Stimulated activated CD4-positive, alpha-beta T cell treated with anti-CD3 and anti-CD28 coated beads, Interleukin-1b, Interleukin-23, amount 100 ng/mL, for 48 hours (primary cell): ENCODE measurements around the gene PRKG1.
"Not testable (repeated sequence)": the region's sequence is repeated elsewhere in the genome, so short reads cannot be mapped to it uniquely, and the experiment has no call there.

Source experiments
- DNase-seq: peaks from one replicate; pipeline ENCODE4 v3.0.0-alpha.2; 2020

PRKG1 gene

GRCh38 chr10:51528527-51528926, 454.2 kb downstream of the PRKG1 start:
- DNase-seq, result no peak

GRCh38 chr10:51530541-51530940, 456.3 kb downstream of the PRKG1 start:
- DNase-seq, result no peak

DNA sequence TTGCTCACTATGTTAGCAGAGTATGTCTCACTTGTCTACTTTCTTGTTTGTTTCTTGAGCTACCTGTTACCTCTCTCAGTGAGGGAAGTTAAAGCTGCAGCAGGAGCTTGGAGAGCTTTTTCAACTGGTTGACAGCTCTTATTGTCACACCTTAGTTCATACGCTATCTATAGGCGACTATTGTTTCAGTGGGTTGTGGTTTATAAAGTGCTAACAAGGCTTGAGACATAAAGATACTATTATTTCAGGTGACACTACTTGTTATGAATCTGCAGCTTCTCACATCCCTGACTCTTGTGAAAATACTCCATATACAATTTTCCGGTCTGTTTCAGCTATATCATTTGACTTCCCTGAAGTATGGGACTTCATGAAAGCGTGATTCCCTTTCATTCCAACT, 457.8 kb downstream of the PRKG1 start:
- DNase-seq, result no peak

DNA sequence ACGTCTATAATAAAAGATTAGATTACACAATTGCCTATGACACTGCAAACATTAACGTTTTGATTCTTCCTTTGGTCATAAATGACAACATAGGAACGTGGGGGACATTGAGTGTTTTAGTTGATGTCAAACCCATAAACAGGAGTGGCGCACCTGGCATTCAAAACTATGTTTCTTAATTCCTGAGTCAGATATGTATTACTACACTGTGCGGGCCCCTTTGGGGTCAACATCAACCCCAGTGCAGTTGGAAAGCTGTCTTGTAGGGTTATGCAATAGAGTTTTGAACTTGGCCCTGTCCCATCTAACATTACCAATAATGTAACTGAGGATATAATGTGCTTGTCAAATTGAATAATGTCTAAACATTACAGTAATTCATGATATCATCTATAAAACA, 468.6 kb downstream of the PRKG1 start:
- no peak for DNase-seq

GRCh38 chr10:51544933-51545332, 470.6 kb downstream of the PRKG1 start:
- DNase-seq, result no peak

GRCh38 chr10:51547941-51548340, 473.7 kb downstream of the PRKG1 start:
- DNase-seq, result no peak

- no peak for DNase-seq
Measured at GRCh38 chr10:51552879-51553278, 478.6 kb downstream of the PRKG1 start.

GRCh38 chr10:51564896-51565510, 490.7 kb downstream of the PRKG1 start:
- DNase-seq, result no peak

DNA sequence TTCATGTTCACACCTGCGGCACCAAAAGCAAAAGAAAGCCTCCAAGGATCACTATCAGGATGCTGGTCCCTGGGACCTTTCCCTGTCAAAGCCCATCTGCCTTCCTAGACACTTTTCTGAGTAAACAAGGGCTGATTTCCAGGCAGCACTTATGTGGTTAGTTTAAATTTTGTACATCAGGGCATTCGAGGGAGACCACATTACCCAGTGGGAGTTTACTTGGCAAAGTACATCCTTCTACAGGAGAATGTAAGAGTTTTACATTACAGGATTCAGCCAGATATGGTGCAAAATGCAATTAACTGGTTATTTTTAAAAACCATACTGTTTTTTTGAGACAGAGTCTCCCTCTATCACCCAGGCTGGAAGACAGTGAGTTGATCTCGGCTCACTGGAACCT, 493.0 kb downstream of the PRKG1 start:
- DNase-seq, result no peak

- DNase-seq, result no peak
Measured at GRCh38 chr10:51569467-51569866, 495.2 kb downstream of the PRKG1 start.

DNA sequence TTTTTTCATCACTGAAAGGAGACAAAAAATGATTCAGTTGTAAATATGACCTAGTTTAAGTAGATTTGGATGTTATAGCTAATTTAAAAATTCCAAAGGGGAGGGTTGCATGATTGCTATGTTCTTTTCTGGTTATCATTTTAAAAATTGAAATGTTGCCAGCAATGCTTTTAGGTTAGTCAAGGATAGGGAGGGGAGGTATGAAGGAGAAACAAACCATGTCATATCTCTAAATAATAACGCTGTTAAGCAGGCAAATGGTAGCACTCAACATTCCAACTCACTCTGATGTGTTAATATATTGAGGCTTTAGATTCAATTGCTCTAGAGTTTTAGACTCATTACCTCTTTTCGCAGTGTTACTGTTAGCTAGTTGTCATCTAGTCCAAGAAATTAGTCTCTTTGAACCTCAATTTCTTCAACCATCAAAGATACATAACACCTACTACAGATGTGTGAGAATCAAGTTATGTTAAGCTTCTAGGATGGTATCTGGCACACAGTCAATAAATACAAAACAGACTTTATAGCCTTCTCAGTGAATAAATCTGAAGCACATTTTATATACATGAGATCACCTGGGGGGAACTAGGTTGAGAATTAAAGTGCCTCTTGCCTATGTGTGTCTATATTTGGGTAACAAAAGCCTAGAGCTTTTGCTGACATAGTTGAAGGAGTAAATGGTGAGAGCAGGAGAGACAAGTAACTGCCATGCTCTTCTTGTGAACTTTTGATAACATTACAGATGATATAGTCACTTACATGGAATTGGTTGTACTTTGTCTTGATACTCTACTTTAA, 500.2 kb downstream of the PRKG1 start:
- no peak for DNase-seq

GRCh38 chr10:51581196-51581595, 506.9 kb downstream of the PRKG1 start:
- DNase-seq, result not testable (repeated sequence)

DNA sequence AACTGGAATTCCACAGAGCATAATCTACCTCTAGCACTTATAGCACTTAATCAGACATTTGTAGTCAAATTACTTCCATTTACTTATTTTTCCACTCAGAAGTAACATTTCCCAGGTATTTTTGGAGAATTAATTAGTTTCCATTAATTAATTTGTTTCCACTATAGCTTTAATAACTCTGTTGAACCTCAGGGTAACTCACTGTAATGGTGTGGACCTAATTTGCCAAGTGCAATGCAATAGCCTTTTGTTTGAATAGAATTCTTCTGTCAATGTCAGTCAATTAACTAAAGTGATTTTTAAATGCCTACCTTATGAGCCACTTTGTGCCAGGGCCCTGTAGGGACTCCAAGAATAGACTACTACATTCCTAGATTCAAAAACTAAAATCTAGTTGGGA, 509.7 kb downstream of the PRKG1 start:
- DNase-seq, result no peak

DNA sequence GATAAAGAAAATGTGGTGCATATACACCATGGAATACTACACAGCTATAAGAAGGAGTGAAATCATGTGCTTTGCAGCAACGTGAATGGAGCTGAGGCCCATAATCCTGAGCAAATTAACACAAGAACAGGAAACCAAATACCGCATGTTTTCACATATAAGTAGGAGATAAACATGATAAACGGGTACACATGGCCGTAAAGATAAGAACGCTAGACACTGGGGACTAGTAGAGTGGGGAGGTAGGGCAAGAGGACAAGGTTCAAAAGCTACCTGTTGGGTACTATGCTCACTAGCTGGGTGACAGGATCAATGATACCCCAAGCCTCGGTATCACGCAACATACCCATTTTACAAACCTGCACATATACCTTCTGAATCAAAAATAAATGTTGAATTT, 511.5 kb downstream of the PRKG1 start:
- DNase-seq, result no peak

- no peak for DNase-seq
Measured at GRCh38 chr10:51588984-51589383, 514.7 kb downstream of the PRKG1 start.

- DNase-seq, result no peak
Measured at GRCh38 chr10:51590818-51591217, 516.5 kb downstream of the PRKG1 start.

- DNase-seq, result no peak
Measured at GRCh38 chr10:51596695-51597094, 522.4 kb downstream of the PRKG1 start.

- no peak for DNase-seq
Measured at GRCh38 chr10:51599647-51600046, 525.4 kb downstream of the PRKG1 start.

DNA sequence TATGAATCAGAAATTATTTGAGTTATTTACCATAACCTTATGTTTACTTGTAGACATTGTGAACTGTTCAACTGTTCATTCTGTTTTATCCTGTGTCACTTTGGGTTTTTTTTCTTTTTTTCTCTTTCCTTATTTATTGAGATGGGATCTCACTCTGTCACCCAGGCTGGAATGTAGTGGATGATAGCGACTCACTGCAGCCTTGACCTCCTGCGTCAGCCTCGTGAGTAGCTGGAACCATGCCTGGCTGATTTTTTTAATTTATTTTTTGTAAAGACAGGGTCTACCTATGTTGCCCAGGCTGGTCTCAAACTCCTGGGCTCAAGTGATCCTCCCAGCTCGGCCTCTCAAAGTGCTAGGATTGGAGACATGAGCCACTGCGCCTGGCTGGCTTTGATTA, 528.0 kb downstream of the PRKG1 start:
- no peak for DNase-seq

GRCh38 chr10:51604579-51604978, 530.3 kb downstream of the PRKG1 start:
- no peak for DNase-seq

- DNase-seq, result no peak
Measured at GRCh38 chr10:51606825-51607462, 532.7 kb downstream of the PRKG1 start.

GRCh38 chr10:51607463-51607835, 533.2 kb downstream of the PRKG1 start:
- no peak for DNase-seq

DNA sequence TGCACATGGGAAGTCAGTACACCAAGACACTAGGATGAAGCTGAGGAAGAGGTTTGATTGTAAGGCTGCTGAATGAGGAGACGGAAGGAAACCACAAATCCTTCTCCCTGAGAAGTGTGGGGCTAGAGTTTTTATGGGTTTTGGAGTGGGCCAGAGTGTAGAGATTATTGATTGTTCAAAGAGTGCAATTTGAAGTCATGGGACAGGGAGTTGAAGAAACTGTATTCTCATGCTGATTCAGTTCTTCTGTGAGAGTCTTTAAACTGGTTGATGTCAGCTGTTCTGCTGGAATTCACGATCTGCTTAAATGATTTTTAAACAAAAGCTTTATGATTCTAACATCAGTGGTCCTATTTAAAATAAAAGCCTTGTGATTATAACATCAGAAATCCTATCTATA, 533.9 kb downstream of the PRKG1 start:
- DNase-seq, result no peak

DNA sequence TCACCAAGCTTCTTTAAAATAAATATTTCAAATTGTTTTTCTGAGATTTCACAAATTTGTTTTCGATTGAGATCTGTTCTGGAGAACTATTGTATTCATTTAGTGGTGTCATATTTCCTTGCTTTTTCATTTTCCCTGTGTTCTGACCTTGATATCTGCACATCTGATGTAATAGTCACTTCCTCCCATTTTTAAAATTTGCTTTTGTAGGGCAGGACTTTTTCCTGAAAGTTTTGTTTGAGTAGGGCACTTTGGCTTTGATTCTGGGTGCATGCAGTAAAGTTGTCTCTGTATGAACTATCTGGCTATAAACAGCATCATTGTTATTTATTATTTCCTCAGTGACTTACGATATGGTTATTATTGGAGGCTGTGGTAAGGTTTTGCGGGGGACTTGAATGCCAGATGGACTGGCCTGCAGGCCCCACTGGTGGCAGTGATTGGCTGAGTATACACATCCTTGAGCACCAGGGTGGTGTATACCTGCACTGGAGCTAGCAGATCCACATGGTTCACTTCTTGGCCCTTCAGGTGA, 541.5 kb downstream of the PRKG1 start:
- DNase-seq, result no peak
